IMR-90 (cell line): Measurements from ENCODE around the gene CHP1. TPM values are rescaled to one million over a fixed set of nuclear protein-coding genes. Genes with fewer than 3 reads are reported as not detected.

ENCODE experiments used
- ATAC-seq: fragments of 200-7000 bp; cut with Tn5 transposase; 2 replicates; pipeline ENCODE4 v1.9.1; 2020; ENCODE audit warnings: low read depth, mild to moderate bottlenecking, moderate library complexity
- BruUV-seq: library from RNA; stranded (reverse); fragments of 400-500 nt; replicated peaks from 2 replicates; lab custom pipeline; 2021; lab: Mats Ljungman, UMichigan
- CTCF ChIA-PET: fragments of 300-600 bp; formaldehyde crosslinking; extraction: SDS; loops from one replicate; lab custom pipeline; 2021; ENCODE audit warnings: antibody characterized with exemption; lab: Yijun Ruan, JAX
- POLR2A ChIA-PET: fragments of 300-600 bp; sonication (Branson Sonifier 250); formaldehyde crosslinking; loops from one replicate; lab custom pipeline; 2022; ENCODE audit warnings: antibody characterized with exemption; ENCODE audit not compliant: unreplicated experiment; lab: Charles Lee
- DNase-seq: peaks from one replicate; pipeline ENCODE4 v3.0.0; 2013
- H2AFZ ChIP-seq: replicated peaks from 2 replicates; pipeline ENCODE3; 2013; ENCODE audit warnings: low read length, mild to moderate bottlenecking; ENCODE audit not compliant: poor library complexity
- H2AK5ac ChIP-seq: 2 replicates; pipeline ENCODE4 v1.6.1; 2013; ENCODE audit warnings: low read depth, low read length, inconsistent platforms
- H2AK9ac ChIP-seq: replicated peaks from 2 replicates; pipeline ENCODE3; 2013; ENCODE audit warnings: mild to moderate bottlenecking, low read depth, low read length, moderate library complexity; ENCODE audit not compliant: poor library complexity
- H2BK120ac ChIP-seq: 2 replicates; pipeline ENCODE4 v1.6.1; 2013; ENCODE audit warnings: low read depth, low read length, inconsistent platforms
- H2BK15ac ChIP-seq: 3 replicates; pipeline ENCODE4 v1.6.1; 2013; ENCODE audit warnings: low read depth, low read length, inconsistent platforms
- H2BK20ac ChIP-seq: 2 replicates; pipeline ENCODE4 v1.6.1; 2013; ENCODE audit warnings: low read depth, mild to moderate bottlenecking, inconsistent platforms, low read length, moderate library complexity
- H2BK5ac ChIP-seq: 2 replicates; pipeline ENCODE4 v1.6.1; 2013; ENCODE audit warnings: mild to moderate bottlenecking, low read depth, low read length, inconsistent platforms; ENCODE audit not compliant: poor library complexity, severe bottlenecking
- H3K14ac ChIP-seq: replicated peaks from 2 replicates; pipeline ENCODE4 v1.6.1; 2013; ENCODE audit warnings: low read depth, low read length, inconsistent platforms
- H3K18ac ChIP-seq: 2 replicates; pipeline ENCODE4 v1.6.1; 2013; ENCODE audit warnings: low read depth, low read length, control low read depth
- H3K23ac ChIP-seq: 2 replicates; pipeline ENCODE4 v1.6.1; 2013; ENCODE audit warnings: low read depth, low read length, inconsistent platforms
- H3K27ac ChIP-seq: 2 replicates; pipeline ENCODE4 v1.5.1; 2013; ENCODE audit warnings: mild to moderate bottlenecking, control low read depth, low read length; ENCODE audit not compliant: insufficient read depth
- H3K27me3 ChIP-seq: 2 replicates; pipeline ENCODE4 v1.6.1; 2013; ENCODE audit warnings: low read length; ENCODE audit not compliant: control insufficient read depth, insufficient read depth
- H3K36me3 ChIP-seq: 2 replicates; pipeline ENCODE4 v1.6.1; 2013; ENCODE audit warnings: low read length, mixed read lengths; ENCODE audit not compliant: control insufficient read depth, insufficient read depth
- H3K4ac ChIP-seq: 2 replicates; pipeline ENCODE4 v1.6.1; 2013; ENCODE audit warnings: low read depth, low read length, inconsistent platforms
- H3K4me1 ChIP-seq: 2 replicates; pipeline ENCODE4 v1.6.1; 2013; ENCODE audit warnings: low read length, mixed read lengths; ENCODE audit not compliant: control insufficient read depth, insufficient read depth
- H3K4me2 ChIP-seq: 2 replicates; pipeline ENCODE4 v1.6.1; 2013; ENCODE audit warnings: low read depth, mild to moderate bottlenecking, control low read depth, low read length, moderate library complexity
- H3K4me3 ChIP-seq: 2 replicates; pipeline ENCODE4 v1.5.1; 2013; ENCODE audit warnings: low read depth, mild to moderate bottlenecking, control low read depth, low read length, moderate library complexity; ENCODE audit not compliant: insufficient read depth
- H3K56ac ChIP-seq: 2 replicates; pipeline ENCODE4 v1.6.1; 2013; ENCODE audit warnings: low read length, inconsistent platforms; ENCODE audit not compliant: insufficient read depth; ENCODE audit errors: extremely low read depth
- H3K79me1 ChIP-seq, 2 experiments: 2 replicates each; pipeline ENCODE4 v1.6.1; 2013; ENCODE audit warnings: low read length in 2 of 2, inconsistent platforms in 1 of 2, low read depth in 1 of 2
- H3K9ac ChIP-seq: 2 replicates; pipeline ENCODE4 v1.6.1; 2013; ENCODE audit warnings: low read depth, low read length, control low read depth
- H3K9me1 ChIP-seq: 2 replicates; pipeline ENCODE4 v1.6.1; 2013; ENCODE audit warnings: low read length, inconsistent platforms; ENCODE audit not compliant: insufficient read depth
- H3K9me3 ChIP-seq: 2 replicates; pipeline ENCODE4 v1.6.1; 2013; ENCODE audit warnings: low read length; ENCODE audit not compliant: control insufficient read depth, insufficient read depth
- H4K20me1 ChIP-seq: 2 replicates; pipeline ENCODE4 v1.6.1; 2013; ENCODE audit warnings: low read length, inconsistent platforms; ENCODE audit not compliant: insufficient read depth
- H4K5ac ChIP-seq: 2 replicates; pipeline ENCODE4 v1.6.1; 2013; ENCODE audit warnings: mild to moderate bottlenecking, low read depth, low read length, control low read depth
- H4K8ac ChIP-seq, 2 experiments: 2 replicates each; pipeline ENCODE4 v1.6.1; 2013; ENCODE audit warnings: low read depth in 2 of 2, low read length in 2 of 2, control low read depth in 1 of 2, inconsistent platforms in 1 of 2
- H4K91ac ChIP-seq: 2 replicates; pipeline ENCODE4 v1.6.1; 2013; ENCODE audit warnings: low read depth, low read length, inconsistent platforms; ENCODE audit not compliant: insufficient read depth
- BHLHE40 ChIP-seq: fragments of 150-350 bp; IDR thresholded peaks from 2 replicates; pipeline ENCODE4 v1.6.1; 2016; ENCODE audit warnings: mild to moderate bottlenecking, low read depth, low read length
- CHD1 ChIP-seq: IDR thresholded peaks from 2 replicates; pipeline ENCODE4 v1.6.1; 2012; ENCODE audit warnings: low read depth, low read length, improper control_type of control experiment
- MAFK ChIP-seq: IDR thresholded peaks from 2 replicates; pipeline ENCODE4 v1.6.1; 2012; ENCODE audit warnings: low read depth, low read length, improper control_type of control experiment
- MAZ ChIP-seq: IDR thresholded peaks from 2 replicates; pipeline ENCODE4 v1.6.1; 2012; ENCODE audit warnings: low read depth, mild to moderate bottlenecking, low read length, improper control_type of control experiment, moderate library complexity, borderline replicate concordance
- MXI1 ChIP-seq: IDR thresholded peaks from 2 replicates; pipeline ENCODE4 v1.6.1; 2012; ENCODE audit warnings: low read depth, mild to moderate bottlenecking, low read length, moderate library complexity, borderline replicate concordance
- NFE2L2 ChIP-seq: fragments of 150-350 bp; IDR thresholded peaks from 2 replicates; pipeline ENCODE4 v1.6.1; 2016; ENCODE audit warnings: low read depth, mild to moderate bottlenecking, low read length
- RFX5 ChIP-seq: IDR thresholded peaks from 2 replicates; pipeline ENCODE4 v1.8.0; 2012; ENCODE audit warnings: low read depth, mild to moderate bottlenecking, low read length, moderate library complexity
- SMC3 ChIP-seq: fragments of 150-350 bp; IDR thresholded peaks from 2 replicates; pipeline ENCODE4 v1.6.1; 2016; ENCODE audit warnings: low read depth, mild to moderate bottlenecking, antibody characterized with exemption, low read length, moderate library complexity
- WGBS, 2 experiments: methylation state at CpG; one replicate each; pipeline versions ENCODE4 v1.1.5 to v1.1.7; 2013; ENCODE audit warnings: missing lambda C conversion rate in 2 of 2; ENCODE audit not compliant: insufficient read length in 1 of 2; ENCODE audit errors: extremely low coverage in 2 of 2; 5-methylcytosine and 5-hydroxymethylcytosine counted together
- dilution Hi-C: fragments of 300-500 bp; cut with HindIII; formaldehyde crosslinking; loops from one replicate; pipeline ENCODE4 v1.14.3; 2018; ENCODE audit warnings: low sequenced_read_pairs; ENCODE audit not compliant: unreplicated experiment
- in situ Hi-C: fragments of 300-500 bp; cut with MboI; formaldehyde crosslinking; loops from 3 replicates; pipeline ENCODE4 v1.14.3; 2019; ENCODE audit warnings: low sequenced_read_pairs, inconsistent platforms, mixed read lengths
- intact Hi-C: fragments of 100-400 bp; cut with micrococcal nuclease; formaldehyde crosslinking; loops from 2 replicates; pipeline ENCODE4 v1.10.0; 2022
- polyA plus RNA-seq, 3 experiments: library from polyadenylated mRNA; depleted of rRNA; stranded (reverse); fragments of >200 nt; gene quantifications; 2 replicates each; pipeline ENCODE4 v1.2.3, GENCODE V29; 2012; ENCODE audit warnings: low replicate concordance in 1 of 3
- total RNA-seq: library from RNA; depleted of rRNA; stranded (reverse); fragments of >200 nt; gene quantifications from 2 replicates; pipeline ENCODE4 v1.2.3, GENCODE V29; 2012
- TF ChIP-seq, protein P1 (sequence below): fragments of 150-350 bp; IDR thresholded peaks from 2 replicates; pipeline ENCODE4 v1.6.1; 2016; ENCODE audit warnings: low read depth, mild to moderate bottlenecking, low read length, moderate library complexity, borderline replicate concordance

The CHP1 gene
- total and polyA plus RNA-seq, 2 of the 4 experiments (the other 2 are of a cell fraction): 39.2 to 96.1 TPM

- Histone ChIP-seq H3K9ac (no peak overlapping the region), H3K18ac (no peak overlapping the region), H3K27ac (no peak overlapping the region), H3K4me2 (no peak overlapping the region), H3K36me3 (peaks cover 8% of the 10 kb centered on the region), H3K4ac (no peak overlapping the region), H4K91ac (no peak overlapping the region), H2BK20ac (no peak overlapping the region), H3K14ac (no peak overlapping the region), H3K79me1 (peaks cover 0 to 25% of the 10 kb centered on the region in 2 experiments; a peak in 3 of 4 replicates), H2BK5ac (no peak overlapping the region), H3K4me1 (peaks cover 1% of the 10 kb centered on the region; the same call in 1 of the 2 replicates), H2AFZ (no peak overlapping the region), H3K9me3 (no peaks in the 10 kb centered on the region), H2BK15ac (no peak overlapping the region), H4K5ac (no peak overlapping the region), H3K4me3 (no peak overlapping the region), H2AK5ac (no peak overlapping the region), H4K20me1 (no peaks in the 10 kb centered on the region), H2BK120ac (no peak overlapping the region), H2AK9ac (no peak overlapping the region), H3K56ac (no peak overlapping the region), H3K23ac (no peak overlapping the region), H4K8ac (no peak overlapping the region), H3K27me3 (no peaks in the 10 kb centered on the region), H3K9me1 (0 out of 2 replicates have a peak, but pooled peaks cover 5% of the 10 kb centered on the region)
- ChIA-PET CTCF (no interaction called here), POLR2A (no interaction called here)
- no peak for TF ChIP-seq MAFK
- TF ChIP-seq RFX5: no peak
- TF ChIP-seq NFE2L2: no peak
- TF ChIP-seq MXI1: no peak
- no peak for TF ChIP-seq BHLHE40
- TF ChIP-seq MAZ: no peak
- TF ChIP-seq SMC3: no peak
- TF ChIP-seq CHD1: no peak
- TF ChIP-seq, protein P1, sequence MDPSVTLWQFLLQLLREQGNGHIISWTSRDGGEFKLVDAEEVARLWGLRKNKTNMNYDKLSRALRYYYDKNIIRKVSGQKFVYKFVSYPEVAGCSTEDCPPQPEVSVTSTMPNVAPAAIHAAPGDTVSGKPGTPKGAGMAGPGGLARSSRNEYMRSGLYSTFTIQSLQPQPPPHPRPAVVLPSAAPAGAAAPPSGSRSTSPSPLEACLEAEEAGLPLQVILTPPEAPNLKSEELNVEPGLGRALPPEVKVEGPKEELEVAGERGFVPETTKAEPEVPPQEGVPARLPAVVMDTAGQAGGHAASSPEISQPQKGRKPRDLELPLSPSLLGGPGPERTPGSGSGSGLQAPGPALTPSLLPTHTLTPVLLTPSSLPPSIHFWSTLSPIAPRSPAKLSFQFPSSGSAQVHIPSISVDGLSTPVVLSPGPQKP: no peak
- DNase-seq (no peak), ATAC-seq (no peak)
- in situ Hi-C loops: no loop called here
- WGBS, 2 experiments: no CpG with 5 or more reads among the region's 4 CpGs
- dilution Hi-C loops: no loop called here
- BruUV-seq: no TSS peak
- intact Hi-C loops: no loop called here
Measured at GRCh38 chr15:41254560-41254959, 23.5 kb downstream of the CHP1 start.
